HG03103 (cell line): ENCODE measurements around the gene EID2.

Experiments
- ATAC-seq: cut with Tn5 transposase; IDR thresholded peaks from one replicate; pipeline ENCODE4 v1.9.1; 2021; ENCODE audit warnings: low read depth; ENCODE audit not compliant: unreplicated experiment

EID2 gene

GRCh38 chr19:39540333-39540673, 342 bp upstream of the EID2 start:
- no peak for ATAC-seq

GRCh38 chr19:39539165-39539517, 820 bp downstream of the EID2 start:
- no peak for ATAC-seq

- ATAC-seq: no peak
Observed at GRCh38 chr19:39533791-39534190, 6.2 kb downstream of the EID2 start.

GRCh38 chr19:39533003-39533512, 6.9 kb downstream of the EID2 start:
- ATAC-seq: no peak

GRCh38 chr19:39532233-39533002, 7.5 kb downstream of the EID2 start, which contains the start of gene EID2B:
Gene EID2B (minus strand): TSS chr19:39532852. CDS start chr19:39532802, 50 bp downstream.
- peak; percentile 79 for ATAC-seq

- no peak for ATAC-seq
Observed at GRCh38 chr19:39531834-39532232, 8.1 kb downstream of the EID2 start.

GRCh38 chr19:39525205-39525604, 14.8 kb downstream of the EID2 start:
- no peak for ATAC-seq

GRCh38 chr19:39524495-39524894, 15.5 kb downstream of the EID2 start:
- no peak for ATAC-seq

GRCh38 chr19:39520541-39521484, 19.1 kb downstream of the EID2 start:
- no peak for ATAC-seq

- no peak for ATAC-seq
Observed at GRCh38 chr19:39518975-39519374, 21.0 kb downstream of the EID2 start.

- ATAC-seq: no peak
Observed at GRCh38 chr19:39518458-39518857, 21.5 kb downstream of the EID2 start.

GRCh38 chr19:39517432-39517831, 22.5 kb downstream of the EID2 start:
- no peak for ATAC-seq

GRCh38 chr19:39516270-39516669, 23.7 kb downstream of the EID2 start:
- no peak for ATAC-seq

GRCh38 chr19:39515551-39516191, 24.3 kb downstream of the EID2 start:
- no peak for ATAC-seq

GRCh38 chr19:39514840-39515550, 25.0 kb downstream of the EID2 start, which contains the start of gene SELENOV:
Gene SELENOV (plus strand): TSS chr19:39515139. CDS start chr19:39515213, 74 bp downstream.
- ATAC-seq: no peak

- ATAC-seq: no peak
Observed at GRCh38 chr19:39512988-39513387, 27.0 kb downstream of the EID2 start.

- no peak for ATAC-seq
Observed at GRCh38 chr19:39509233-39509632, 30.7 kb downstream of the EID2 start.

GRCh38 chr19:39508629-39509028, 31.3 kb downstream of the EID2 start:
- ATAC-seq: no peak

GRCh38 chr19:39507715-39508364, 32.1 kb downstream of the EID2 start:
- ATAC-seq: no peak
